Keratinocyte (primary cell): Measurements from ENCODE around the gene RCAN3.

Source experiments
- EZH2 ChIP-seq: IDR thresholded peaks from one replicate; pipeline ENCODE4 v1.6.1; 2012; ENCODE audit warnings: inconsistent platforms, mild to moderate bottlenecking, low read length, moderate library complexity
- TF ChIP-seq, protein P1 (sequence below), 3 experiments: IDR thresholded peaks in 1 of 3; conservative IDR thresholded peaks in 1 of 3; optimal IDR thresholded peaks in 1 of 3; 2 replicates in 2 of 3; 3 replicates in 1 of 3; pipeline versions ENCODE3 to v1.5.1; 2011; ENCODE audit warnings: low read length in 3 of 3, mild to moderate bottlenecking in 3 of 3, moderate library complexity in 2 of 3, control low read depth in 1 of 3, inconsistent platforms in 1 of 3; ENCODE audit not compliant: insufficient read depth in 2 of 3; ENCODE audit errors: extremely low read depth in 1 of 3

DNA sequence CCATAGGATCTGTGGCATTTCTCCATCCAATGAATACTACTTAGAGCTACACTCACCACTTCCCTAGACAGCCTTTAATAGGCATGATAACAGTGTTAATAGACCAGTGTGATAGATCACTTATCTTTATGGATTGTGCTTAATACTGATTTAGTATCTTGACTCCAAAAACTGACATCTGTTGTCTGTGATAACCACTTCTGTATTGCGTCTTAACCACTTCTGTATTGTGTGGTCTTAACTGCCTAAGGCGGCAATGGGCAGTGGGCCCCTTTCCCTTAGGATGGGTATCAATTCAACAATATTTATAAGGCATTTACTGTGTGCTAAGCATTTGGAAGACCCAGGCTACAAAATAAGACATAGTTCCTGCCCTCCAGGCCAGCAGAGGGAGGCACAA lies 32.0 kb upstream of the RCAN3 start:
- no peak for TF ChIP-seq EZH2
- TF ChIP-seq, protein P1, sequence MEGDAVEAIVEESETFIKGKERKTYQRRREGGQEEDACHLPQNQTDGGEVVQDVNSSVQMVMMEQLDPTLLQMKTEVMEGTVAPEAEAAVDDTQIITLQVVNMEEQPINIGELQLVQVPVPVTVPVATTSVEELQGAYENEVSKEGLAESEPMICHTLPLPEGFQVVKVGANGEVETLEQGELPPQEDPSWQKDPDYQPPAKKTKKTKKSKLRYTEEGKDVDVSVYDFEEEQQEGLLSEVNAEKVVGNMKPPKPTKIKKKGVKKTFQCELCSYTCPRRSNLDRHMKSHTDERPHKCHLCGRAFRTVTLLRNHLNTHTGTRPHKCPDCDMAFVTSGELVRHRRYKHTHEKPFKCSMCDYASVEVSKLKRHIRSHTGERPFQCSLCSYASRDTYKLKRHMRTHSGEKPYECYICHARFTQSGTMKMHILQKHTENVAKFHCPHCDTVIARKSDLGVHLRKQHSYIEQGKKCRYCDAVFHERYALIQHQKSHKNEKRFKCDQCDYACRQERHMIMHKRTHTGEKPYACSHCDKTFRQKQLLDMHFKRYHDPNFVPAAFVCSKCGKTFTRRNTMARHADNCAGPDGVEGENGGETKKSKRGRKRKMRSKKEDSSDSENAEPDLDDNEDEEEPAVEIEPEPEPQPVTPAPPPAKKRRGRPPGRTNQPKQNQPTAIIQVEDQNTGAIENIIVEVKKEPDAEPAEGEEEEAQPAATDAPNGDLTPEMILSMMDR (optimal IDR thresholded peaks at IDR 0.05 in 1 of 3, IDR thresholded peaks at IDR 0.05 in 1 of 3, conservative IDR thresholded peaks at IDR 0.05 in 1 of 3; ENCODE audit: extremely low read depth in 1 of 3, insufficient read depth in 2 of 3, low read length in 3 of 3), result no peak
